Breast epithelium (tissue), 4 donors: ENCODE data around the gene CTXND1. TPM values are rescaled to one million over a fixed set of nuclear protein-coding genes. Genes with fewer than 3 reads are reported as not detected.

Experiments
- DNase-seq, 2 donors: peaks; one replicate each; pipeline ENCODE4 v3.0.0-alpha.2; 2019; ENCODE audit warnings: low spot score in 2 of 2
- H3K27ac ChIP-seq, 2 donors: fragments of 200-600 bp; sonication (generic) in 1 of 2; one replicate each; pipeline ENCODE4 v1.5.1; 2016 to 2019; ENCODE audit warnings: mild to moderate bottlenecking in 1 of 2
- H3K27me3 ChIP-seq, 2 donors: fragments of 200-600 bp; sonication (generic) in 1 of 2; one replicate each; pipeline versions ENCODE4 v1.5.1 to v1.6.0; 2017 to 2019; ENCODE audit warnings: control low read depth in 1 of 2, mild to moderate bottlenecking in 1 of 2
- H3K36me3 ChIP-seq: fragments of 200-600 bp; one replicate; pipeline ENCODE4 v1.5.1; 2019
- H3K4me1 ChIP-seq, 2 donors: fragments of 200-600 bp; sonication (generic); one replicate each; pipeline ENCODE4 v1.5.1; 2016 to 2019; ENCODE audit warnings: control low read depth in 1 of 2
- H3K4me3 ChIP-seq, 3 donors: fragments of 200-600 bp; sonication (generic); 1 replicate in 2 of 3; 2 replicates in 1 of 3; pipeline ENCODE4 v1.5.1; 2016 to 2019; ENCODE audit warnings: mild to moderate bottlenecking in 3 of 3, moderate library complexity in 2 of 3
- H3K9me3 ChIP-seq, 2 donors: fragments of 200-600 bp; sonication (generic) in 1 of 2; one replicate each; pipeline ENCODE4 v1.5.1; 2016 to 2019; ENCODE audit warnings: control low read depth in 1 of 2
- CTCF ChIP-seq, 3 donors: fragments of 450-650 bp; IDR thresholded peaks; one replicate each; pipeline ENCODE4 v1.5.1; 2016 to 2017; ENCODE audit warnings: antibody characterized with exemption in 3 of 3, mild to moderate bottlenecking in 3 of 3, moderate library complexity in 3 of 3
- POLR2A ChIP-seq: fragments of 450-650 bp; IDR thresholded peaks from one replicate; pipeline ENCODE4 v1.6.1; 2016; ENCODE audit warnings: antibody characterized with exemption, mild to moderate bottlenecking, moderate library complexity
- POLR2AphosphoS5 ChIP-seq, 3 donors: sonication (generic); formaldehyde crosslinking; IDR thresholded peaks; one replicate each; pipeline ENCODE4 v1.6.1; 2017; ENCODE audit warnings: antibody characterized with exemption in 3 of 3
- intact Hi-C: fragments of 100-400 bp; cut with DNase I; formaldehyde crosslinking; loops from one replicate; pipeline ENCODE4 v1.15.1; 2023; ENCODE audit warnings: low total_unique reads
- total RNA-seq, 3 donors: library from RNA; depleted of rRNA; stranded (reverse); fragments of >200 nt; gene quantifications; one replicate each; pipeline ENCODE4 v1.1.0, GENCODE V29; 2016

Gene CTXND1
- total RNA-seq, 3 donors from 2014 or later = not detected

- TF ChIP-seq POLR2AphosphoS5 (IDR thresholded peaks at IDR 0.05) (no peak), POLR2A (no peak), CTCF (IDR thresholded peaks at IDR 0.05) (no peak)
- Histone ChIP-seq H3K36me3 (no peaks in the 10 kb centered on the region), H3K27ac (no peak overlapping the region), H3K9me3 (no peaks in the 10 kb centered on the region), H3K27me3 (no peaks in the 10 kb centered on the region), H3K4me3 (no peak overlapping the region), H3K4me1 (peaks cover 0 to 5% of the 10 kb centered on the region in 2 donors)
- no peak for DNase-seq
- intact Hi-C loops = no loop called here
Measured at GRCh38 chr15:80163897-80164296, 88.1 kb downstream of the CTXND1 start.

- DNase-seq = peak in 1 of 2 donors; percentile 59
Measured at GRCh38 chr15:80163217-80163616, 88.8 kb downstream of the CTXND1 start.

GRCh38 chr15:80162059-80162554 lies 89.9 kb downstream of the CTXND1 start:
- TF ChIP-seq CTCF (IDR thresholded peaks at IDR 0.05) (no peak), POLR2A (no peak), POLR2AphosphoS5 (IDR thresholded peaks at IDR 0.05) (no peak)

More at GRCh38 chr15:80163217-80163616, 88.8 kb downstream of the CTXND1 start:
- intact Hi-C loops = no loop called here
- no peaks in the 10 kb centered on the region for H3K36me3 ChIP-seq
- peak overlapping the region in 1 of 2 donors; percentile 15 for H3K27ac ChIP-seq
- no peaks in the 10 kb centered on the region for H3K9me3 ChIP-seq
- TF ChIP-seq POLR2AphosphoS5 (IDR thresholded peaks at IDR 0.05) (no peak), POLR2A (no peak), CTCF (IDR thresholded peaks at IDR 0.05) (no peak)
- no peaks in the 10 kb centered on the region for H3K27me3 ChIP-seq
- peaks cover 0 to 5% of the 10 kb centered on the region in 2 donors for H3K4me1 ChIP-seq
- H3K4me3 ChIP-seq = no peak overlapping the region

GRCh38 chr15:80161468-80162016 lies 90.5 kb downstream of the CTXND1 start:
- Histone ChIP-seq H3K36me3 (no peaks in the 10 kb centered on the region), H3K9me3 (no peaks in the 10 kb centered on the region), H3K4me3 (no peak overlapping the region), H3K27me3 (no peaks in the 10 kb centered on the region), H3K4me1 (peaks cover 0 to 5% of the 10 kb centered on the region in 2 donors), H3K27ac (no peak overlapping the region)
- intact Hi-C loops = no loop called here
- no peak for TF ChIP-seq CTCF (IDR thresholded peaks at IDR 0.05)
- no peak for TF ChIP-seq POLR2A
- TF ChIP-seq POLR2AphosphoS5 (IDR thresholded peaks at IDR 0.05) = no peak
- DNase-seq = no peak

More at GRCh38 chr15:80162059-80162554, 89.9 kb downstream of the CTXND1 start:
- Histone ChIP-seq H3K27ac (no peak overlapping the region), H3K27me3 (no peaks in the 10 kb centered on the region), H3K4me1 (peaks cover 0 to 5% of the 10 kb centered on the region in 2 donors), H3K9me3 (no peaks in the 10 kb centered on the region), H3K36me3 (no peaks in the 10 kb centered on the region), H3K4me3 (no peak overlapping the region)
- DNase-seq = no peak
- intact Hi-C loops = no loop called here

- intact Hi-C loops = no loop called here
- Histone ChIP-seq H3K36me3 (no peaks in the 10 kb centered on the region), H3K27ac (peak overlapping the region; percentile 48 to 58), H3K4me1 (peaks cover 0 to 5% of the 10 kb centered on the region in 2 donors), H3K9me3 (no peaks in the 10 kb centered on the region), H3K4me3 (no peak overlapping the region), H3K27me3 (no peaks in the 10 kb centered on the region)
- no peak for TF ChIP-seq CTCF (IDR thresholded peaks at IDR 0.05)
- TF ChIP-seq POLR2AphosphoS5 (IDR thresholded peaks at IDR 0.05) = peak in 1 of 3 donors; percentile 15
- DNase-seq = peak; percentile 69 to 72
Measured at GRCh38 chr15:80160570-80161156, 91.3 kb downstream of the CTXND1 start.
